ENCODE results near the gene ANAPC16.
"Not testable (repeated sequence)": the region's sequence is repeated elsewhere in the genome, so short reads cannot be mapped to it uniquely, and the experiment has no call there.

The ANAPC16 gene

GRCh38 chr10:72245949-72246525 is 30.2 kb downstream of the ANAPC16 start:
- no peak for DNase-seq

- peak; percentile 73 for DNase-seq
Measured at GRCh38 chr10:72248468-72249151, 32.8 kb downstream of the ANAPC16 start.

- not testable (repeated sequence) for DNase-seq
Measured at GRCh38 chr10:72249176-72249862, 33.5 kb downstream of the ANAPC16 start.

GRCh38 chr10:72250666-72251065 is 34.9 kb downstream of the ANAPC16 start:
- DNase-seq, result no peak

GRCh38 chr10:72251635-72252034 is 35.8 kb downstream of the ANAPC16 start:
- DNase-seq, result no peak

GRCh38 chr10:72252972-72253371 is 37.2 kb downstream of the ANAPC16 start:
- DNase-seq, result no peak

GRCh38 chr10:72253578-72253977 is 37.8 kb downstream of the ANAPC16 start:
- DNase-seq, result no peak

GRCh38 chr10:72254813-72255568 is 39.2 kb downstream of the ANAPC16 start:
- DNase-seq, result peak; percentile 13

- no peak for DNase-seq
Measured at GRCh38 chr10:72255977-72256729, 40.3 kb downstream of the ANAPC16 start.

GRCh38 chr10:72257051-72257892 is 41.5 kb downstream of the ANAPC16 start:
- DNase-seq, result peak; percentile 76

- DNase-seq, result no peak
Measured at GRCh38 chr10:72258617-72259016, 42.8 kb downstream of the ANAPC16 start.

- DNase-seq, result no peak
Measured at GRCh38 chr10:72259491-72260238, 43.9 kb downstream of the ANAPC16 start.

GRCh38 chr10:72260239-72260975 is 44.6 kb downstream of the ANAPC16 start:
- no peak for DNase-seq

GRCh38 chr10:72260976-72261783 is 45.4 kb downstream of the ANAPC16 start:
- DNase-seq, result no peak

- no peak for DNase-seq
Measured at GRCh38 chr10:72261784-72262404, 46.1 kb downstream of the ANAPC16 start.

- no peak for DNase-seq
Measured at GRCh38 chr10:72263613-72264241, 47.9 kb downstream of the ANAPC16 start.

GRCh38 chr10:72264536-72264935 is 48.7 kb downstream of the ANAPC16 start:
- no peak for DNase-seq

- no peak for DNase-seq
Measured at GRCh38 chr10:72265508-72265907, 49.7 kb downstream of the ANAPC16 start.

All from GDM1 (cell line).